GM08714 (cell line): Measurements from ENCODE around the gene TRPV2.

Experiments used
- H3K4me3 ChIP-seq: fragments of 200-500 bp; sonication (Bioruptor generic); 2 replicates; pipeline ENCODE4 v1.5.1; 2014; ENCODE audit warnings: mild to moderate bottlenecking, low read length, inconsistent platforms
- ZNF274 ChIP-seq: IDR thresholded peaks from 2 replicates; pipeline ENCODE4 v1.6.1; 2012; ENCODE audit warnings: mild to moderate bottlenecking, low read depth, low read length

Gene TRPV2

GRCh38 chr17:16464303-16465051, 49.1 kb downstream of the TRPV2 start:
- H3K4me3 ChIP-seq: no peak overlapping the region
- no peak for TF ChIP-seq ZNF274

GRCh38 chr17:16465052-16465312, 49.6 kb downstream of the TRPV2 start:
- H3K4me3 ChIP-seq: no peak overlapping the region

GRCh38 chr17:16465861-16466338, 50.5 kb downstream of the TRPV2 start:
- no peak overlapping the region for H3K4me3 ChIP-seq
- no peak for TF ChIP-seq ZNF274

More at GRCh38 chr17:16465052-16465312, 49.6 kb downstream of the TRPV2 start:
- no peak for TF ChIP-seq ZNF274

GRCh38 chr17:16466407-16466806, 51.0 kb downstream of the TRPV2 start:
- H3K4me3 ChIP-seq: no peak overlapping the region
- TF ChIP-seq ZNF274: no peak

GRCh38 chr17:16467044-16467443, 51.7 kb downstream of the TRPV2 start:
- H3K4me3 ChIP-seq: no peak overlapping the region

GRCh38 chr17:16467886-16468285, 52.5 kb downstream of the TRPV2 start:
- no peak for TF ChIP-seq ZNF274
- H3K4me3 ChIP-seq: no peak overlapping the region

More at GRCh38 chr17:16467044-16467443, 51.7 kb downstream of the TRPV2 start:
- TF ChIP-seq ZNF274: no peak

GRCh38 chr17:16468428-16468992, 53.1 kb downstream of the TRPV2 start:
- no peak overlapping the region for H3K4me3 ChIP-seq
- no peak for TF ChIP-seq ZNF274

- TF ChIP-seq ZNF274: no peak
- no peak overlapping the region for H3K4me3 ChIP-seq
Observed at GRCh38 chr17:16470265-16470664, 54.9 kb downstream of the TRPV2 start.

- no peak for TF ChIP-seq ZNF274
- no peak overlapping the region for H3K4me3 ChIP-seq
Observed at GRCh38 chr17:16471295-16471694, 55.9 kb downstream of the TRPV2 start.

- no peak overlapping the region for H3K4me3 ChIP-seq
- TF ChIP-seq ZNF274: no peak
Observed at GRCh38 chr17:16472539-16472938, 57.2 kb downstream of the TRPV2 start.

GRCh38 chr17:16473044-16474011, 58.0 kb downstream of the TRPV2 start:
- H3K4me3 ChIP-seq: no peak overlapping the region
- TF ChIP-seq ZNF274: no peak

GRCh38 chr17:16474012-16474725, 58.8 kb downstream of the TRPV2 start:
- no peak overlapping the region for H3K4me3 ChIP-seq
- TF ChIP-seq ZNF274: no peak

- H3K4me3 ChIP-seq: no peak overlapping the region
- TF ChIP-seq ZNF274: no peak
Observed at GRCh38 chr17:16475179-16475704, 59.9 kb downstream of the TRPV2 start.

GRCh38 chr17:16477255-16477654, 61.9 kb downstream of the TRPV2 start:
- no peak for TF ChIP-seq ZNF274
- no peak overlapping the region for H3K4me3 ChIP-seq
